CD8-positive, alpha-beta memory T cell (primary cell): Measurements from ENCODE around the gene FGFRL1. TPM values are rescaled to one million over a fixed set of nuclear protein-coding genes. Genes with fewer than 3 reads are reported as not detected.
"Not testable (repeated sequence)": the region's sequence is repeated elsewhere in the genome, so short reads cannot be mapped to it uniquely, and the experiment has no call there.

Experiments
- CTCF ChIA-PET: fragments of 350-600 bp; sonication (Branson Sonifier 250); formaldehyde crosslinking; loops from one replicate; lab custom pipeline; 2021; ENCODE audit warnings: antibody characterized with exemption; lab: Charles Lee
- POLR2A ChIA-PET: fragments of 350-600 bp; sonication (Branson Sonifier 250); formaldehyde crosslinking; loops from one replicate; lab custom pipeline; 2021; ENCODE audit warnings: antibody characterized with exemption; lab: Charles Lee
- DNase-seq, 5 donors: peaks; one replicate each; pipeline versions ENCODE4 v3.0.0 to v3.0.0-alpha.2; 2020 to 2022; ENCODE audit warnings: mixed read lengths in 1 of 5
- H3K27ac ChIP-seq: one replicate; pipeline ENCODE4 v1.7.0; 2013; ENCODE audit warnings: low read depth, mild to moderate bottlenecking, low read length, moderate library complexity
- H3K27me3 ChIP-seq: 2 replicates; pipeline ENCODE4 v1.7.0; 2013; ENCODE audit warnings: low read length, mild to moderate bottlenecking; ENCODE audit not compliant: insufficient read depth, poor library complexity, severe bottlenecking
- H3K36me3 ChIP-seq: 2 replicates; pipeline ENCODE4 v1.7.0; 2013; ENCODE audit warnings: mild to moderate bottlenecking, low read length, moderate library complexity; ENCODE audit not compliant: insufficient read depth
- H3K4me1 ChIP-seq: 2 replicates; pipeline ENCODE4 v1.7.0; 2013; ENCODE audit warnings: mild to moderate bottlenecking, low read length, moderate library complexity; ENCODE audit not compliant: insufficient read depth
- H3K4me3 ChIP-seq: 2 replicates; pipeline ENCODE4 v1.7.0; 2013; ENCODE audit warnings: mild to moderate bottlenecking, low read length
- H3K9me3 ChIP-seq: 2 replicates; pipeline ENCODE4 v1.7.0; 2013; ENCODE audit warnings: mild to moderate bottlenecking, low read length
- H3K27ac Mint-ChIP-seq, 8 donors: one replicate each; pipeline ENCODE4 v1.8.0; 2020 to 2021; ENCODE audit warnings: mixed read lengths in 8 of 8, mild to moderate bottlenecking in 6 of 8, inconsistent platforms in 3 of 8, moderate library complexity in 3 of 8
- H3K27me3 Mint-ChIP-seq, 2 donors: one replicate each; pipeline ENCODE4 v1.8.0; 2020 to 2021; ENCODE audit warnings: mixed read lengths in 2 of 2, mild to moderate bottlenecking in 1 of 2, moderate library complexity in 1 of 2
- H3K36me3 Mint-ChIP-seq, 3 donors: one replicate each; pipeline ENCODE4 v1.8.0; 2020 to 2021; ENCODE audit warnings: mixed read lengths in 3 of 3, inconsistent platforms in 1 of 3, mild to moderate bottlenecking in 1 of 3
- H3K4me1 Mint-ChIP-seq, 3 donors: one replicate each; pipeline ENCODE4 v1.8.0; 2020 to 2021; ENCODE audit warnings: mixed read lengths in 3 of 3, inconsistent platforms in 1 of 3, mild to moderate bottlenecking in 1 of 3
- H3K4me3 Mint-ChIP-seq, 7 donors: one replicate each; pipeline ENCODE4 v1.8.0; 2020 to 2021; ENCODE audit warnings: mixed read lengths in 7 of 7, mild to moderate bottlenecking in 6 of 7, moderate library complexity in 4 of 7, inconsistent platforms in 2 of 7
- H3K9me3 Mint-ChIP-seq, 5 donors: one replicate each; pipeline ENCODE4 v1.8.0; 2020 to 2022; ENCODE audit warnings: mixed read lengths in 5 of 5, mild to moderate bottlenecking in 3 of 5, moderate library complexity in 2 of 5, inconsistent platforms in 1 of 5
- polyA plus RNA-seq: library from polyadenylated mRNA; unstranded; fragments of 300-500 nt; fragmentation: Illumina TruSeq; gene quantifications from one replicate; pipeline ENCODE4 v1.2.3, GENCODE V29; 2021
- total RNA-seq, 2 experiments: library from RNA; stranded (reverse); gene quantifications; one replicate each; pipeline ENCODE4 v1.2.3, GENCODE V29; 2021

The FGFRL1 gene
- total and polyA plus RNA-seq, 3 experiments from 2014 or later, result 1.4 to 14.5 (median 12.3) TPM

DNA sequence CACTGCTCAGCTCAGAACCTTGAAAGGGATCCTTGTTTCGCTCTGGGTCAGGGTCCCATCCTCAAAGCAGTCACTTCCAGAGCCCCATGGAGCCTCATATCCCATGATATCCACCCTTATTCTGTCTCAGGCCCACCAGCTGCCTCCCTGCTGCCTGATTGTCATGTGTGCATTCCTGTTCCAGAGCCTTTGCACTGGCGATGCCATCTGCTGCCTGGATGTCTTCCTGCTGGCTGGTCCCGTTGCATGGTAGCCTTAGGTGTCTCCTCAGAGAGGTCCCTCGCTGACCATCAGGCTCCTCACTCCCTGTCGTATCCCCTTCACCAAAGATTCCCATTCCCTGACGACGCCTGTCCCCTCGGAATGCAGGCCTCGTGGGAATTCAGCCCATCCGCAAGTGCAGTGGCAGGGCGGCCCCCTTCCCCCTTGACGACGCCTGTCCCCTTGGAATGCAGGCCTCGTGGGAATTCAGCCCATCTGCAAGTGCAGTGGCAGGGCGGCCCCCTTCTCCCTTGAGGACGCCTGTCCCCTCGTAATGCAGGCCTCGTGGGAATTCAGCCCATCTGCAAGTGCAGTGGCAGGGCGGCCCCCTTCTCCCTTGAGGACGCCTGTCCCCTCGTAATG lies 12.1 kb upstream of the FGFRL1 start:
- Mint-ChIP-seq H3K27me3 (peaks cover 11 to 34% of the 10 kb centered on the region in 2 donors), H3K4me1 (peaks cover 0 to 14% (median 1%) of the 10 kb centered on the region in 3 donors)
- H3K4me3 ChIP-seq, H3K4me3 Mint-ChIP-seq, CTCF ChIA-PET, POLR2A ChIA-PET, H3K9me3 ChIP-seq, H3K36me3 ChIP-seq, H3K9me3 Mint-ChIP-seq, H3K36me3 Mint-ChIP-seq, H3K27ac Mint-ChIP-seq, H3K27ac ChIP-seq, H3K4me1 ChIP-seq, DNase-seq: not testable (repeated sequence)
- H3K27me3 ChIP-seq, result peaks cover 18% of the 10 kb centered on the region

- CTCF ChIA-PET, result no interaction called here
- H3K27ac ChIP-seq, result no peak overlapping the region
- H3K4me1 Mint-ChIP-seq, result peaks cover 0 to 14% (median 1%) of the 10 kb centered on the region in 3 donors
- no peaks in the 10 kb centered on the region for H3K4me1 ChIP-seq
- H3K9me3 ChIP-seq, result no peaks in the 10 kb centered on the region
- H3K4me3 ChIP-seq, result no peak overlapping the region
- no peak overlapping the region for H3K27ac Mint-ChIP-seq
- peaks cover 14 to 39% of the 10 kb centered on the region in 2 donors for H3K27me3 Mint-ChIP-seq
- POLR2A ChIA-PET, result no interaction called here
- H3K36me3 Mint-ChIP-seq, result no peaks in the 10 kb centered on the region
- DNase-seq, result no peak
- no peak overlapping the region for H3K4me3 Mint-ChIP-seq
- H3K9me3 Mint-ChIP-seq, result no peaks in the 10 kb centered on the region
- H3K27me3 ChIP-seq, result peaks cover 18% of the 10 kb centered on the region
- no peaks in the 10 kb centered on the region for H3K36me3 ChIP-seq
Observed at GRCh38 chr4:999882-1000425, 11.5 kb upstream of the FGFRL1 start.

- Mint-ChIP-seq H3K4me1 (peaks cover 0 to 14% (median 1%) of the 10 kb centered on the region in 3 donors), H3K36me3 (no peaks in the 10 kb centered on the region), H3K9me3 (no peaks in the 10 kb centered on the region), H3K27me3 (peaks cover 17 to 43% of the 10 kb centered on the region in 2 donors), H3K4me3 (no peak overlapping the region), H3K27ac (no peak overlapping the region)
- no peaks in the 10 kb centered on the region for H3K4me1 ChIP-seq
- H3K27me3 ChIP-seq, result peaks cover 22% of the 10 kb centered on the region
- POLR2A ChIA-PET, result no interaction called here
- no peaks in the 10 kb centered on the region for H3K9me3 ChIP-seq
- CTCF ChIA-PET, result no interaction called here
- no peak overlapping the region for H3K4me3 ChIP-seq
- DNase-seq, result no peak
- H3K27ac ChIP-seq, result no peak overlapping the region
- no peaks in the 10 kb centered on the region for H3K36me3 ChIP-seq
Observed at GRCh38 chr4:1000686-1001260, 10.7 kb upstream of the FGFRL1 start.

- Mint-ChIP-seq H3K4me1 (peaks cover 0 to 14% (median 1%) of the 10 kb centered on the region in 3 donors), H3K4me3 (no peak overlapping the region), H3K9me3 (peaks cover 0 to under 1% (median 0%) of the 10 kb centered on the region in 5 donors), H3K27me3 (peaks cover 23 to 48% of the 10 kb centered on the region in 2 donors), H3K27ac (no peak overlapping the region), H3K36me3 (no peaks in the 10 kb centered on the region)
- Histone ChIP-seq H3K4me3 (no peak overlapping the region), H3K36me3 (no peaks in the 10 kb centered on the region), H3K27ac (no peak overlapping the region), H3K27me3 (peaks cover 22% of the 10 kb centered on the region), H3K4me1 (no peaks in the 10 kb centered on the region), H3K9me3 (no peaks in the 10 kb centered on the region)
- DNase-seq, result no peak
- ChIA-PET CTCF (no interaction called here), POLR2A (no interaction called here)
Observed at GRCh38 chr4:1001561-1002130, 9.8 kb upstream of the FGFRL1 start.

DNA sequence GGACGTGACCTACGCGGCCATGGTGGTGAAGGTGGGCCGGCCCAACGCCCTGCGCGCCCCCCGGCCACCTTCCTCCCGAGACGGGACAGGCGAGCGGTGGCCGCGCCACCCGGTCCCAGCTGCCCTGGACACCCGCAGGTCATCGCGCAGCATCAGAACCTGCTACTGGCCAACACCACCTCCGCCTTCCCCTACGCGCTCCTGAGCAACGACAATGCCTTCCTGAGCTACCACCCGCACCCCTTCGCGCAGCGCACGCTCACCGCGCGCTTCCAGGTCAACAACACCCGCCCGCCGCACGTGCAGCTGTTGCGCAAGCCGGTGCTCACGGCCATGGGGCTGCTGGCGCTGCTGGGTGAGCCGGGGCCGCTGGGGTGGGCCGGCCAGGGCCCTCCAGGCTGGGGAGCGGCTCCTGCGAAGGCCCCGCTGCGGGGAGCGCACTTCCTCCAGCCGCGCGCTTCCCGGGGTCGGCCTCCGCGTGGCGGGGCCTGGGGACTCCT lies 9.2 kb upstream of the FGFRL1 start:
- Mint-ChIP-seq H3K27me3 (peaks cover 27 to 49% of the 10 kb centered on the region in 2 donors), H3K27ac (no peak overlapping the region), H3K4me1 (peaks cover 0 to 10% (median 1%) of the 10 kb centered on the region in 3 donors), H3K36me3 (no peaks in the 10 kb centered on the region), H3K4me3 (no peak overlapping the region), H3K9me3 (peaks cover 0 to 5% (median 0%) of the 10 kb centered on the region in 5 donors)
- H3K4me1 ChIP-seq, result no peaks in the 10 kb centered on the region
- H3K4me3 ChIP-seq, result no peak overlapping the region
- DNase-seq, result no peak
- ChIA-PET CTCF (no interaction called here), POLR2A (no interaction called here)
- no peak overlapping the region for H3K27ac ChIP-seq
- no peaks in the 10 kb centered on the region for H3K36me3 ChIP-seq
- no peaks in the 10 kb centered on the region for H3K9me3 ChIP-seq
- peaks cover 22% of the 10 kb centered on the region for H3K27me3 ChIP-seq

DNA sequence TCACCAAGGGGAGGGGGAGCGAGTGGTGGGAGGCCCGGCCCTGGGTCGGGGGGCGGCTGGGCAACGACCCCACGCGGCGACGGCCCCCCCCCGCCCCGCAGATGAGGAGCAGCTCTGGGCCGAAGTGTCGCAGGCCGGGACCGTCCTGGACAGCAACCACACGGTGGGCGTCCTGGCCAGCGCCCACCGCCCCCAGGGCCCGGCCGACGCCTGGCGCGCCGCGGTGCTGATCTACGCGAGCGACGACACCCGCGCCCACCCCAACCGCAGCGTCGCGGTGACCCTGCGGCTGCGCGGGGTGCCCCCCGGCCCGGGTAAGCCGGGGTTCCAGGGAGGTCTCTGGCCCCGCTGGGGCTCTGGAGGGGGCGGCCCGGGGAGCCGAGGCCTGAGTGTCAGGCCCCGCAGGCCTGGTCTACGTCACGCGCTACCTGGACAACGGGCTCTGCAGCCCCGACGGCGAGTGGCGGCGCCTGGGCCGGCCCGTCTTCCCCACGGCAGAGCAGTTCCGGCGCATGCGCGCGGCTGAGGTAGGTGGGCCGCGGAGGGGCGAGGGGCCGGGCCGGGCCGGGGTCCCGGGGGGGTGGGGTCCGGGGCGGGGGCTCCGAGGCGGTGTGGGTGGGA lies 8.7 kb upstream of the FGFRL1 start:
- H3K9me3 ChIP-seq, result no peaks in the 10 kb centered on the region
- Mint-ChIP-seq H3K27ac (no peak overlapping the region), H3K27me3 (peaks cover 30 to 54% of the 10 kb centered on the region in 2 donors), H3K9me3 (peaks cover 0 to 6% (median 0%) of the 10 kb centered on the region in 5 donors), H3K36me3 (no peaks in the 10 kb centered on the region), H3K4me1 (peaks cover 0 to 9% (median 1%) of the 10 kb centered on the region in 3 donors), H3K4me3 (no peak overlapping the region)
- no peak overlapping the region for H3K4me3 ChIP-seq
- no peaks in the 10 kb centered on the region for H3K36me3 ChIP-seq
- POLR2A ChIA-PET, result no interaction called here
- CTCF ChIA-PET, result no interaction called here
- no peak for DNase-seq
- H3K4me1 ChIP-seq, result no peaks in the 10 kb centered on the region
- no peak overlapping the region for H3K27ac ChIP-seq
- peaks cover 21% of the 10 kb centered on the region for H3K27me3 ChIP-seq

GRCh38 chr4:1003271-1004070 lies 8.0 kb upstream of the FGFRL1 start:
- H3K27me3 ChIP-seq, result peaks cover 17% of the 10 kb centered on the region
- Mint-ChIP-seq H3K27me3 (peaks cover 28 to 54% of the 10 kb centered on the region in 2 donors), H3K36me3 (no peaks in the 10 kb centered on the region), H3K4me3 (peak overlapping the region in 1 of 7 donors; percentile 74), H3K4me1 (peaks cover 1 to 3% (median 2%) of the 10 kb centered on the region in 3 donors), H3K27ac (no peak overlapping the region), H3K9me3 (peaks cover 0 to 6% (median 0%) of the 10 kb centered on the region in 5 donors)
- H3K36me3 ChIP-seq, result no peaks in the 10 kb centered on the region
- H3K9me3 ChIP-seq, result no peaks in the 10 kb centered on the region
- POLR2A ChIA-PET, result no interaction called here
- no peak overlapping the region for H3K4me3 ChIP-seq
- H3K4me1 ChIP-seq, result peaks cover 2% of the 10 kb centered on the region
- CTCF ChIA-PET, result no interaction called here
- no peak overlapping the region for H3K27ac ChIP-seq
- DNase-seq, result no peak
